ENCODE data around the gene MMP19. TPM values are rescaled to one million over a fixed set of nuclear protein-coding genes. Genes with fewer than 3 reads are reported as not detected.
"Not testable (repeated sequence)": the region's sequence is repeated elsewhere in the genome, so short reads cannot be mapped to it uniquely, and the experiment has no call there.

The MMP19 gene, protein sequence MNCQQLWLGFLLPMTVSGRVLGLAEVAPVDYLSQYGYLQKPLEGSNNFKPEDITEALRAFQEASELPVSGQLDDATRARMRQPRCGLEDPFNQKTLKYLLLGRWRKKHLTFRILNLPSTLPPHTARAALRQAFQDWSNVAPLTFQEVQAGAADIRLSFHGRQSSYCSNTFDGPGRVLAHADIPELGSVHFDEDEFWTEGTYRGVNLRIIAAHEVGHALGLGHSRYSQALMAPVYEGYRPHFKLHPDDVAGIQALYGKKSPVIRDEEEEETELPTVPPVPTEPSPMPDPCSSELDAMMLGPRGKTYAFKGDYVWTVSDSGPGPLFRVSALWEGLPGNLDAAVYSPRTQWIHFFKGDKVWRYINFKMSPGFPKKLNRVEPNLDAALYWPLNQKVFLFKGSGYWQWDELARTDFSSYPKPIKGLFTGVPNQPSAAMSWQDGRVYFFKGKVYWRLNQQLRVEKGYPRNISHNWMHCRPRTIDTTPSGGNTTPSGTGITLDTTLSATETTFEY
- total RNA-seq: 10 to 100 TPM; 11.1 to 23.3 TPM
- long read RNA-seq, partial matches to known transcripts: 2 of 11 reads
- long read RNA-seq, other reads (novel, unspliced or antisense): 6 of 11 reads

DNA sequence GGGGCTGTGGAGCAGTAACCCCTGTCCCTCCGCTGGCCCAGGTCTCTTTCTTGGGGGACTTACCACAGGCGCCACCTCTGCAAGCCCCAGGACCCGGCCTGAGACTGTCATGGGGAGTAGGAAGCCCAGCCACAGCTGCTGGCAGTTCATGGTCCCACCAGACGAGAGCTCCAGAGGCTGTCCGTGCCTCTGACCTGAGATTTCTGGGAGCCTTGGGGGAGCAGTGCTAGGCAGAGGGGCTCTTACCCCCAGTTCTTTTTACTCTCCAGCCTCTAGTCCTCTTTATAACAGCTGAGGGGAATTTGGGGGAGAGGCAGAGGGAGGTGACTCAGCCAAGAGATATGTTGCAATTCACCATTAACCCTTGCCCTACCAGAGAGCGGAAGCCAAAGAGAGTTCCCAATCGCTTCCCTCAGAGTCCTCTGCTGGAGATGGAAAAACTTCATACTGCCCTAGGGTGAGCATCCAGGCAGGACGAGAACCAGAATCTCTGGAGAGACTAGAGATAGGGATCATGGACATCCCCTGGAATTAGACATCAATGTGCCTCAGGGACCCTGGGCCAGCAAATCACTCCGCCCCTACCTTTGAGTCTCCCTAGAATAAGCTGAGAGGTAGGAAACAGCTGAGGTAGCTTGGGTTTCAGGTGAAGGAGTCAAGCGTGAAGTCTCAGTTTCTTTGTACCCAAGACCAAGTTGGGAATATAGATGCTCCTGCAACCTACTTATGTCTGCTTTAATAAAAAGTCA is at the start of gene MMP19:
Gene MMP19 (minus strand): TSS at position 256 of the 749 bp plus-strand sequence. CDS start 106 bp downstream, at position 150.
- DNase-seq: no peak
- intact Hi-C loops (cut with DNase I): no loop called here
- peak; percentile 62 to 72 for ATAC-seq

- intact Hi-C loops (cut with DNase I): no loop called here
- ATAC-seq: no peak
- DNase-seq: no peak
Measured at GRCh38 chr12:55891310-55891709, 48.6 kb upstream of the MMP19 start.

GRCh38 chr12:55885113-55885512 is 42.4 kb upstream of the MMP19 start:
- intact Hi-C loops (cut with DNase I): no loop called here
- DNase-seq (no peak), ATAC-seq (no peak)

DNA sequence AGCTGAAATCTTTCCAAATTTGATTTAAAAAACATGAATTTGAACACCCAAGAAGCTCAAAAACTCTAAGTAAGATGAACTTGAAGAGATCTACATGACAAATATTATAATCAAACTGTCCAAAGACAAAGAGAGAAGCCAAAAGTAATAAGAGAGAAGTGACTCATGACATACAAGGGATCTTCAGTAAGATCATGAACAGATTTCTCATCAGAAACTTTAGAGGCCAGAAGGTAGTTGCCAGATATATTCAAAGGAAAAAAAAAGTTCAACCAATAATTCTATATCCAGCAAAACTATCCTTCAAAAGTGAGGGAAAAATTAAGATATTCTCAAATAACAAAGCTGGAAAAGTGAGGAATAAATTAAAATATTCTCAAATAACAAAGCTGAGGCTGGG is 35.1 kb upstream of the MMP19 start:
- ATAC-seq (no peak), DNase-seq (no peak)
- intact Hi-C loops (cut with DNase I): no loop called here

- DNase-seq (no peak), ATAC-seq (no peak)
- intact Hi-C loops (cut with DNase I): no loop called here
Measured at GRCh38 chr12:55875704-55876467, 33.1 kb upstream of the MMP19 start.

DNA sequence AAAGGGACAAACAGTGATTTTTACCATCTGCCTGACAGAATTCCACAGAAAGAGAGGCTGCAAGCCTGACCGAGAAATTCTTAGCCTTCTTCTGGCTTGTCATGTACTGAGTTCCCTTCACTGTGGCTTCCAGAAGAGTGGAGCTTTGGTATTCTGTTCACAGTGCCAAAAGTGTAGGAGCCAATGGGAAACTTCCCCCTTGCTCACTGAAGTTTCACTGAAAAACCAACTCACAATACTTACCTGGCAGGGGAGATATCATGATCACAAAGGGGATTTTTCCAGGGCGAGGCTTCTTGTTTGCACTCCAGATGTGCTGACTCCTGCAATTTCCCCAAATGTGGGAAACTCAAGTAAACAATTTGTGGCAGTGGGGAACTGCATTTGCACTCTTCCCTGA is 31.7 kb upstream of the MMP19 start:
- intact Hi-C loops (cut with DNase I): no loop called here
- ATAC-seq (no peak), DNase-seq (no peak)

DNA sequence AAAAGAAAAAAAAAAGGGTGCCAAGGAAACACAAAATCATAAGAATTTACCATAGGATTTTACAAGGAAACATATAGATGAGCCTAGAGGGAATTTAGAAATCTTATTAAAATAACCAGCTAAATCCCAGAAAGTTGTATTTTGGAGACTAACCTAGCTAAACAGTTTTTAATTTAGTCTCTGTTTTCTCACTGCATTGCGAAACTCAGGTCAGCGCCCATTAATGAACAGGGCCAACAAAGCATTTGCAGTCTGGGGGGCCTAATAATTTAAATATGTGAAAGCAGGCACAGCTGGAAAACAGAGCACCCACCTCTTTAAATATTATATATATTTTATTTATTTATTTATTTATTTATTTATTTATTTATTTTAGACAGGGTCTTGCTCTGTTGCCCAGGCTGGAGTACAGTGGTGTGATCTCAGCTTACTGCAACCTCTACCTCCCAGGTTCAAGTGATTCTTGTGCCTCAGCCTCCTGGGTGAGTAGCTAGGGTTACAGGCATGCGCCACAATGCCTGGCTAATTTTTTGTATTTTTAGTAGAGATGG is 23.8 kb upstream of the MMP19 start:
- DNase-seq; intact Hi-C loops (cut with DNase I); ATAC-seq: not testable (repeated sequence)

DNA sequence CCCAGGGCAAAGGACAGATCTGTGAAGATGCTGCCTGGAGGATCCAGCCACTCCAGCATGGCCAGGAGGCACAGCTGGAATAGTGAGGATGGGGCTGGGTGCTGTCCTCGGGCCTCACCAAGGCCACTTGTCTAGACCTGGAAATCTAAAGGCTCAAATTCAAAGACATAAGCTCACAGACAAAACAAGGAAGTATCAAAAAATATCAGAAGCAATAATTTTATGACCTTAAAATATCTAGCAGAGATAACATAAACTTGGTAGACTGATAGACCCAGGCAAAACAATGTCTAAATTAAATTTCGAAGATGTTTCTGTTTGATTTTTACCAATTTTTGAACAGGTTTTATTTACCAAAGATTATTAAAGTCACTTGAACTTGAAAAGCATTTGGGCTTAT is 22.6 kb upstream of the MMP19 start:
- no peak for DNase-seq
- intact Hi-C loops (cut with DNase I): no loop called here
- no peak for ATAC-seq

DNA sequence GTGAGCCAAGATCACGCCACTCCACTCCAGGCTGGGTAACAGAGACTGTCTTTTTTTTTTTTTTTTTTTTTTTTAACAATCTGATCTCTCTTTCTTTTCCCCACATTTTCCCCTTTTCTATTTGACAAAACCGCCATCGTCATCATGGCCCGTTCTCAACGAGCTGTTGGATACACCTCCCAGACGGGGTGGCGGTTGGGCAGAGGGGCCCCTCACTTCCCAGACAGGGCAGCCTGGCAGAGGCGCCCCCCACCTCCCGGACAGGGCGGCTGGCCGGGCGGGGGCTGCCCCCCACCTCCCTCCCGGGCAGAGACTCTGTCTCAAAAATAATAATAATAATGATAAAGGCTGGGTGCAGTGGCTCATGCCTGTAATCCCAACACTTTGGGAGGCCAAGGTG is 20.2 kb upstream of the MMP19 start:
- ATAC-seq; DNase-seq; intact Hi-C loops (cut with DNase I): not testable (repeated sequence)

DNA sequence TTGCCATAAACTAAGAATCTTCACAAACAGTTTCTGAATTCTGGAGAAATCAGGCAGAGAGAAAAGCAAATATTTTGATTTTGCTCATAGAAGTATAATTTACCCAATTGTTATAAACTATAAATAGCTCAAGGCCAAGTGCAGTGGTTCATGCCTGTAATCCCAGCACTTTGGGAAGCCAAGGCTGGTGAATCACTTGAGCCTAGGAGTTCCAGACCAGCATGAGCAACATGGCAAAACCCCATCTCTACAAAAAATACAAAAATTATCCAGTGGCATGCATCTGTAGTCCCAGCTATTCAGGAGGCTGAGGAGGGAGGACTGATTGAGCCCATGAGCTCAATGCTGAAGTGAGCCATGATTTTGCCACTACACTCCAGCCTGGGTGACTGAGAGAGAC is 19.6 kb upstream of the MMP19 start:
- DNase-seq (no peak), ATAC-seq (no peak)
- intact Hi-C loops (cut with DNase I): no loop called here

- DNase-seq: no peak
- intact Hi-C loops (cut with DNase I): no loop called here
- no peak for ATAC-seq
Measured at GRCh38 chr12:55861871-55862270, 19.1 kb upstream of the MMP19 start.

DNA sequence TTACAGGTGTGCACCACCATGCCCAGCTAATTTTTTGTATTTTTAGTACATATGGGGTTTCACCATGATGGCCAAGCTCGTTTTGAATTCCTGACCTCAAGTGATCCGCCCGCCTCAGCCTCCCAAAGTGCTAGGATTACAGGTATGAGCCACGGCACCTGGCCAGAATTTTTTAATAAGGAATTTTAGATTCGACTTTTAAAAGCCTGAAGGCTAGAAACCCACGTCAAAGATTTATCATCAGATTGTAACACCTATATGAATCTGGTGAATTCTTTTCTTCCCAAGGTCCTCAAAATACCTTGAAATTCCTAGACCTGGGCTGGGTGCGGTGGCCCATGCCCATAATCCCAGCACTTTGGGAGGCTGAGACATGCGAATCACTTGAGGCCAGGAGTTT is 18.7 kb upstream of the MMP19 start:
- intact Hi-C loops (cut with DNase I): no loop called here
- no peak for ATAC-seq
- DNase-seq: no peak

GRCh38 chr12:55852740-55853139 is 10.0 kb upstream of the MMP19 start:
- ATAC-seq: no peak
- DNase-seq: no peak
- intact Hi-C loops (cut with DNase I): no loop called here

DNA sequence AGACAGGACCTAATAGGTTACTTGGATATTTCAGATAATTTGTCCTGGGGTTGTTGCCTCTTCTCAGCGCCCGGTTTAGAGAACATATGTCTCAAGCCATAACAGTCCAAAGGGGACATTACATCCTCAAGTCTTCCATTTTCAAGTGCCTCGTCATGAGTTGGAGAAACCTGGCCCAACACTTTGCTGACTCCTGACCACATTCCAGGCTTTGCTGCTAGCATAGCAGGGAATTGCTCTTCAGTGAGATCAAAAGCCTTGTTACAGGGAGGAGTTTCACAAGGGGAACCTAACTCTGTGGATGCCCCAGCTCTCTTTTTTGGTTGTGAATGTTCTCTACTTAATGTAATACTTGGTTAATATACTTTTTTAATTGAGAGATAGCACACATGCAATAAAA is 8.2 kb upstream of the MMP19 start:
- no peak for DNase-seq
- no peak for ATAC-seq
- intact Hi-C loops (cut with DNase I): no loop called here

DNA sequence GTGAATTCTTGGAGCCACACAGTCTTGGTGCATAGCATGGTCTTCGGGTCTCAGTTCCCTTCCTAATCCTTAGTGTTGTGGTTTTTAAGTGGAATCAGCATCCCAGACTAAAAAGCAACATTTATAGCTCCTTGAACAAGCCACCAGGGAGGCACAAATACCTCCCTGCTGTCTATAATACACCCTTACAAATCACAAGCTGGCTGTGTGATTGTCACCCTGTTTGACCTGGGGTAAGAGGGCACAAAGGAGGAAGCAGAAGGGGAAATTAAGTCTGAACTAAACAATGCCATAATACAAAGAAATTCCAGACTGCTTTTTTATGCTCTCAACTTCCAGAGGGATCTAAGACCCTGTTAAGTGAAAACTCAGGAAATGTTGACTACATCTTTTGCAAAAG is 7.7 kb upstream of the MMP19 start:
- ATAC-seq: no peak
- intact Hi-C loops (cut with DNase I): no loop called here
- DNase-seq: no peak

- intact Hi-C loops (cut with DNase I): no loop called here
- DNase-seq (no peak), ATAC-seq (no peak)
Measured at GRCh38 chr12:55849616-55850343, 7.0 kb upstream of the MMP19 start.

DNA sequence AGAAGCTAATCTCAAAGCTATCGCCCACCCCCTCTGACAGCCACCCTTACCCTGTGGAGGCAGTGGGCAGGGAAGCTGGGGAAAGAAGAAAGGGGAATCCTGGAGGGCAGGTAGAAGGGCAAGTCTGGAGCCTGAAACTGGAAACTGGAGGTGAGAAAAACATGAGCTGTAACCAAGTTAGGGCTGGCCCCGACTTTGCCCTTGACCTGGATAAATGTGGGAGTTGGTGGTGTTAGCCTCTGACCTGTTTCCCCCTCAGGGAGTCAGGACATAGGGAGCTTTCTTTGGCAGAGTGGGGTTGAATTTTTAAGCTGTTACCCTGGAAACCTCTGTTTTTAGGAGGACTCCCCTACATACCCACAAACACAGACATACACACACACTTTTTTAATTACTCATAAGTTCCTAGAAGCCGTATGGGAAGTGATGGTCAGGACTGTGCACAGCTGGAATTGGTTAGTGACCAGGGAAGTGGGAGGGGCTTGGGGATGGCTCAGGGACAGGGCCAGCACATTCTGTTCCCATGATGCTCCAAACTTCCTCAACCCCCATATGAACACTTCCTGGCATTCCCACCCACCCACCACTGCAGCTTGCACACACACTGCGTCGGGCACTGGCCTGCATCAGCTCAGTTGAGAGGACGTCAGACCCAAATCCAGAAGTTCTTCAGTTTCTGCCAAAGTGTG is 5.0 kb upstream of the MMP19 start:
- ATAC-seq (peak; percentile 95 to 97), DNase-seq (peak; percentile 95)
- intact Hi-C loops (cut with DNase I): loop anchor here in 1 of 2 donors (2.0 kb wide), 1 partner anchor 17 kb away; no protein-coding TSS in a partner anchor

GRCh38 chr12:55847033-55847432 is 4.3 kb upstream of the MMP19 start:
- intact Hi-C loops (cut with DNase I): loop anchor here in 1 of 2 donors (2.0 kb wide), 1 partner anchor 16 kb away; no protein-coding TSS in a partner anchor
- peak; percentile 57 for DNase-seq

More at GRCh38 chr12:55847033-55847432, 4.3 kb upstream of the MMP19 start:
- peak in 1 of 2 donors; percentile 40 for ATAC-seq

Measured in left cardiac atrium (tissue), 4 donors.